Measurements from ENCODE around the gene SCGB3A2.

GRCh38 chr5:147869112-147869511, 9.4 kb upstream of the SCGB3A2 start:
- TF ChIP-seq CTCF (IDR thresholded peaks at IDR 0.05) (no peak), EZH2phosphoT487 (IDR thresholded peaks at IDR 0.05) (no peak)
